T-helper 17 cell (primary cell): ENCODE results near the gene MCM10. TPM values are rescaled to one million over a fixed set of nuclear protein-coding genes. Genes with fewer than 3 reads are reported as not detected.

ENCODE experiments used
- total RNA-seq, 4 donors: library from RNA in 2 of 4; stranded (reverse) in 2 of 4; gene quantifications; one replicate each; pipeline ENCODE4 v1.2.3 and lab custom pipeline; 2022 to 2026

Gene MCM10
- total RNA-seq, 2 donors from 2014 or later = 0.34 to 0.47 TPM

Other genes starting within 250 kb of the MCM10 start
- gene CCDC3, start 159.8 kb upstream of the MCM10 start, total RNA-seq = under 1 TPM in 1 of 2 donors, not detected in 1; 0.99 TPM
- gene OPTN, start 61.4 kb upstream of the MCM10 start, total RNA-seq = 100 to 1,000 TPM; 158 to 160 TPM
- not detected for gene UCMA, start 72.8 kb downstream of the MCM10 start, total RNA-seq
- gene PHYH, start 138.5 kb downstream of the MCM10 start, total RNA-seq = 10 to 100 TPM; 10.9 to 14.6 TPM
- gene SEPHS1, start 186.7 kb downstream of the MCM10 start, total RNA-seq = 10 to 100 TPM; 18.9 to 20.2 TPM